DND-41 (cell line): ENCODE measurements around the gene BFAR.

Experiments used
- EZH2 ChIP-seq: IDR thresholded peaks from 3 replicates; pipeline ENCODE4 v1.6.1; 2012; ENCODE audit warnings: borderline replicate concordance, low read depth, mild to moderate bottlenecking, moderate library complexity, low read length, inconsistent platforms; ENCODE audit not compliant: severe bottlenecking
- TF ChIP-seq, protein P1 (sequence below): IDR thresholded peaks from 2 replicates; pipeline ENCODE4 v1.5.1; 2012; ENCODE audit warnings: borderline replicate concordance, low read length, moderate library complexity, mild to moderate bottlenecking; ENCODE audit not compliant: poor library complexity, severe bottlenecking; ENCODE audit errors: extremely low read depth

DNA sequence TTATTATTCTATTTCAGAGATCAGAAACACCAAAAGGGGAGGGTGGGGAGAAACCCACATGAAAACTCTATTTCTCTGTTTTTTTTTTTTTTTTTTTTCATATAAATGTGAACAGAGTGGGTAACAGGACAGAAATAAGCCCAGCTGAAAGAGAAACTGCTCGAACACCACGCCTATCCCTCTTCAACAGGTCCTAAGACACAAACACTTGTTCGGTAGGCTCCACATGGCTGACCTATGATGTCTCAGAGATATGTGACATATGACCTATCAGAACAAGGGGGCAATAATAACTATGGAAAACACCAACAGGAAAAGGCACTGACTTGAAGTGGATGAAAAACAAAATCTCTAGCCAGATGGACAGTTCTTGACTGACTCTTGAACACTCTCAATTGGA lies 47.5 kb upstream of the BFAR start:
- TF ChIP-seq, protein P1, sequence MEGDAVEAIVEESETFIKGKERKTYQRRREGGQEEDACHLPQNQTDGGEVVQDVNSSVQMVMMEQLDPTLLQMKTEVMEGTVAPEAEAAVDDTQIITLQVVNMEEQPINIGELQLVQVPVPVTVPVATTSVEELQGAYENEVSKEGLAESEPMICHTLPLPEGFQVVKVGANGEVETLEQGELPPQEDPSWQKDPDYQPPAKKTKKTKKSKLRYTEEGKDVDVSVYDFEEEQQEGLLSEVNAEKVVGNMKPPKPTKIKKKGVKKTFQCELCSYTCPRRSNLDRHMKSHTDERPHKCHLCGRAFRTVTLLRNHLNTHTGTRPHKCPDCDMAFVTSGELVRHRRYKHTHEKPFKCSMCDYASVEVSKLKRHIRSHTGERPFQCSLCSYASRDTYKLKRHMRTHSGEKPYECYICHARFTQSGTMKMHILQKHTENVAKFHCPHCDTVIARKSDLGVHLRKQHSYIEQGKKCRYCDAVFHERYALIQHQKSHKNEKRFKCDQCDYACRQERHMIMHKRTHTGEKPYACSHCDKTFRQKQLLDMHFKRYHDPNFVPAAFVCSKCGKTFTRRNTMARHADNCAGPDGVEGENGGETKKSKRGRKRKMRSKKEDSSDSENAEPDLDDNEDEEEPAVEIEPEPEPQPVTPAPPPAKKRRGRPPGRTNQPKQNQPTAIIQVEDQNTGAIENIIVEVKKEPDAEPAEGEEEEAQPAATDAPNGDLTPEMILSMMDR, result no peak
- no peak for TF ChIP-seq EZH2
